WTC11 (cell line): ENCODE results near the gene ZBTB20. TPM values are rescaled to one million over a fixed set of nuclear protein-coding genes. Genes with fewer than 3 reads are reported as not detected.

Experiments used
- ATAC-seq: fragments of 200-7000 bp; cut with Tn5 transposase; 2 replicates; pipeline ENCODE4 v1.10.0; 2021; ENCODE audit warnings: mild to moderate bottlenecking, moderate library complexity
- CTCF ChIA-PET: fragments of 300-600 bp; sonication (Branson Sonifier 250); formaldehyde crosslinking; loops from one replicate; lab custom pipeline; 2021; ENCODE audit warnings: antibody characterized with exemption; lab: Charles Lee
- POLR2A ChIA-PET: fragments of 350-600 bp; sonication (Branson Sonifier 250); formaldehyde crosslinking; loops from one replicate; lab custom pipeline; 2021; ENCODE audit warnings: antibody characterized with exemption; lab: Charles Lee
- DNase-seq: peaks from one replicate; pipeline ENCODE4 v3.0.0; 2021; ENCODE audit warnings: low spot score
- H3K27ac Mint-ChIP-seq: 2 replicates; pipeline ENCODE4 v1.8.0; 2021; ENCODE audit warnings: mixed read lengths
- H3K27me3 Mint-ChIP-seq: 2 replicates; pipeline ENCODE4 v1.8.0; 2021; ENCODE audit warnings: low read depth, mild to moderate bottlenecking, moderate library complexity, mixed read lengths
- H3K36me3 Mint-ChIP-seq: 2 replicates; pipeline ENCODE4 v1.8.0; 2021; ENCODE audit warnings: mixed read lengths
- H3K4me1 Mint-ChIP-seq: 2 replicates; pipeline ENCODE4 v1.8.0; 2022; ENCODE audit warnings: mixed read lengths
- H3K4me3 Mint-ChIP-seq: 2 replicates; pipeline ENCODE4 v1.8.0; 2021; ENCODE audit warnings: mild to moderate bottlenecking, moderate library complexity, mixed read lengths
- H3K9me3 Mint-ChIP-seq: 2 replicates; pipeline ENCODE4 v1.8.0; 2021; ENCODE audit warnings: mixed read lengths
- CREM ChIP-seq: sonication (generic); formaldehyde crosslinking; IDR thresholded peaks from 2 replicates; pipeline ENCODE4 v1.8.1; 2022; ENCODE audit warnings: mild to moderate bottlenecking, missing genetic modification reagents, moderate library complexity
- JAZF1 ChIP-seq: fragments of 250-450 bp; sonication (Bioruptor Pico); IDR thresholded peaks from 2 replicates; pipeline ENCODE4 v1.9.0; 2021; ENCODE audit warnings: moderate library complexity, mild to moderate bottlenecking, inconsistent platforms
- JUN ChIP-seq: sonication (generic); formaldehyde crosslinking; IDR thresholded peaks from 2 replicates; pipeline ENCODE4 v1.8.0; 2023; ENCODE audit warnings: mild to moderate bottlenecking, missing genetic modification reagents
- MYBL2 ChIP-seq: sonication (generic); formaldehyde crosslinking; IDR thresholded peaks from 2 replicates; pipeline ENCODE4 v1.8.1; 2023; ENCODE audit warnings: mild to moderate bottlenecking, moderate library complexity, missing genetic modification reagents
- OVOL2 ChIP-seq: fragments of 250-450 bp; sonication (Bioruptor Pico); IDR thresholded peaks from 2 replicates; pipeline ENCODE4 v1.9.0; 2021; ENCODE audit warnings: mild to moderate bottlenecking, borderline replicate concordance
- PRRX2 ChIP-seq: fragments of 250-450 bp; sonication (Bioruptor Pico); IDR thresholded peaks from 2 replicates; pipeline ENCODE4 v1.8.0; 2021; ENCODE audit warnings: mild to moderate bottlenecking
- RORB ChIP-seq: fragments of 250-450 bp; sonication (Bioruptor Pico); IDR thresholded peaks from 2 replicates; pipeline ENCODE4 v1.9.0; 2021; ENCODE audit warnings: mild to moderate bottlenecking
- TCF7 ChIP-seq: sonication (generic); formaldehyde crosslinking; IDR thresholded peaks from 2 replicates; pipeline ENCODE4 v1.8.0; 2022; ENCODE audit warnings: mild to moderate bottlenecking, low read depth, missing genetic modification reagents, moderate library complexity
- TEAD4 ChIP-seq: sonication (generic); formaldehyde crosslinking; IDR thresholded peaks from 2 replicates; pipeline ENCODE4 v1.8.0; 2022; ENCODE audit warnings: mild to moderate bottlenecking, missing genetic modification reagents
- ZBTB21 ChIP-seq: sonication (generic); formaldehyde crosslinking; IDR thresholded peaks from 2 replicates; pipeline ENCODE4 v1.8.1; 2023; ENCODE audit warnings: mild to moderate bottlenecking, missing genetic modification reagents, borderline replicate concordance
- ZNF219 ChIP-seq: sonication (generic); formaldehyde crosslinking; IDR thresholded peaks from 2 replicates; pipeline ENCODE4 v1.8.0; 2023; ENCODE audit warnings: missing genetic modification reagents, mild to moderate bottlenecking, borderline replicate concordance
- ZNF232 ChIP-seq: sonication (generic); formaldehyde crosslinking; IDR thresholded peaks from 2 replicates; pipeline ENCODE4 v1.8.0; 2022; ENCODE audit warnings: mild to moderate bottlenecking, missing genetic modification reagents
- ZNF263 ChIP-seq: sonication (generic); formaldehyde crosslinking; IDR thresholded peaks from 2 replicates; pipeline ENCODE4 v1.8.1; 2022; ENCODE audit warnings: low read depth, mild to moderate bottlenecking, moderate library complexity, missing genetic modification reagents
- ZNF396 ChIP-seq: fragments of 250-450 bp; sonication (Bioruptor Pico); IDR thresholded peaks from 2 replicates; pipeline ENCODE4 v1.8.0; 2021; ENCODE audit warnings: mild to moderate bottlenecking, moderate library complexity, borderline replicate concordance
- total RNA-seq: library from RNA; stranded (reverse); gene quantifications from 3 replicates; pipeline ENCODE4 v1.2.3, GENCODE V29; 2021
- TF ChIP-seq, protein P1 (sequence below): fragments of 250-450 bp; sonication (Bioruptor Pico); IDR thresholded peaks from 2 replicates; pipeline ENCODE4 v1.9.0; 2021; ENCODE audit warnings: moderate library complexity, mild to moderate bottlenecking, inconsistent platforms, borderline replicate concordance
- TF ChIP-seq, protein P2 (sequence below): sonication (generic); formaldehyde crosslinking; conservative IDR thresholded peaks from 2 replicates; pipeline ENCODE4 v1.8.1; 2022; ENCODE audit warnings: mild to moderate bottlenecking, missing genetic modification reagents
- TF ChIP-seq, protein P3 (sequence below): sonication (generic); formaldehyde crosslinking; IDR thresholded peaks from 2 replicates; pipeline ENCODE4 v1.8.1; 2022; ENCODE audit warnings: mild to moderate bottlenecking, missing genetic modification reagents, moderate library complexity, borderline replicate concordance
- TF ChIP-seq, protein P4 (sequence below): sonication (generic); formaldehyde crosslinking; IDR thresholded peaks from 2 replicates; pipeline ENCODE4 v1.8.0; 2023; ENCODE audit warnings: missing genetic modification reagents, mild to moderate bottlenecking, borderline replicate concordance
- TF ChIP-seq, protein P5 (sequence below): sonication (generic); formaldehyde crosslinking; IDR thresholded peaks from 2 replicates; pipeline ENCODE4 v1.8.1; 2023; ENCODE audit warnings: mild to moderate bottlenecking, missing genetic modification reagents
- TF ChIP-seq, protein P6 (sequence below): sonication (generic); formaldehyde crosslinking; IDR thresholded peaks from 2 replicates; pipeline ENCODE4 v1.8.0; 2023; ENCODE audit warnings: missing genetic modification reagents

ZBTB20 gene
- total RNA-seq, 1 experiment from 2014 or later, result 1.5 TPM

DNA sequence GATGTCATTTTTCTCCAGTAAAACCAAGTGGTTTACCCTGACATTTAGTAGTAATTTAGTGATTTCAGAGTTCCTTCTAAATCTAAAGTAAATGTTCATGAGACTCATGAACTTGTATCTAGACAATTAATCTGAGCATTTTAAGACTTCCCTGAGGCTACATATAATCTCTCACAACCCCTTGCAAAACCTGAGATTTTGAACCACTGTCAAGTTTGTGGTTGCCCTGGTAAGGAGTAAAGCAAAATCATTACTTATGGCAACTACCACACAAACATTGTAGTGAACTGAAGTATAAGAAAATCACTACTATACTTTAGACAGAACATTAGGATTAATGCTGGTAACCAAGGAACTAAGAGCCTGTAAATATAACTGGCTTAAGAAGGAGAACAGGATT lies 483.1 kb downstream of the ZBTB20 start:
- H3K36me3 Mint-ChIP-seq, result peaks cover 6% of the 10 kb centered on the region; the same call in 1 of the 2 replicates
- CTCF ChIA-PET, result no interaction called here
- peaks cover 15% of the 10 kb centered on the region for H3K4me1 Mint-ChIP-seq
- peaks cover 8% of the 10 kb centered on the region for H3K9me3 Mint-ChIP-seq
- TF ChIP-seq, protein P1, sequence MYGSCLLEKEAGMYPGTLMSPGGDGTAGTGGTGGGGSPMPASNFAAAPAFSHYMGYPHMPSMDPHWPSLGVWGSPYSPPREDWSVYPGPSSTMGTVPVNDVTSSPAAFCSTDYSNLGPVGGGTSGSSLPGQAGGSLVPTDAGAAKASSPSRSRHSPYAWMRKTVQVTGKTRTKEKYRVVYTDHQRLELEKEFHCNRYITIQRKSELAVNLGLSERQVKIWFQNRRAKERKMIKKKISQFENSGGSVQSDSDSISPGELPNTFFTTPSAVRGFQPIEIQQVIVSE (CRISPR knock-in tag), result no peak
- TF ChIP-seq, protein P2, sequence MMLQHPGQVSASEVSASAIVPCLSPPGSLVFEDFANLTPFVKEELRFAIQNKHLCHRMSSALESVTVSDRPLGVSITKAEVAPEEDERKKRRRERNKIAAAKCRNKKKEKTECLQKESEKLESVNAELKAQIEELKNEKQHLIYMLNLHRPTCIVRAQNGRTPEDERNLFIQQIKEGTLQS (CRISPR knock-in tag), result no peak
- TF ChIP-seq CREM, result no peak
- TF ChIP-seq, protein P3, sequence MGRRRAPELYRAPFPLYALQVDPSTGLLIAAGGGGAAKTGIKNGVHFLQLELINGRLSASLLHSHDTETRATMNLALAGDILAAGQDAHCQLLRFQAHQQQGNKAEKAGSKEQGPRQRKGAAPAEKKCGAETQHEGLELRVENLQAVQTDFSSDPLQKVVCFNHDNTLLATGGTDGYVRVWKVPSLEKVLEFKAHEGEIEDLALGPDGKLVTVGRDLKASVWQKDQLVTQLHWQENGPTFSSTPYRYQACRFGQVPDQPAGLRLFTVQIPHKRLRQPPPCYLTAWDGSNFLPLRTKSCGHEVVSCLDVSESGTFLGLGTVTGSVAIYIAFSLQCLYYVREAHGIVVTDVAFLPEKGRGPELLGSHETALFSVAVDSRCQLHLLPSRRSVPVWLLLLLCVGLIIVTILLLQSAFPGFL (CRISPR knock-in tag), result no peak
- TF ChIP-seq ZNF232 (CRISPR knock-in tag), result no peak
- TF ChIP-seq MYBL2 (CRISPR knock-in tag), result no peak
- TF ChIP-seq TEAD4, result no peak
- no peak for TF ChIP-seq ZBTB21
- TF ChIP-seq, protein P4, sequence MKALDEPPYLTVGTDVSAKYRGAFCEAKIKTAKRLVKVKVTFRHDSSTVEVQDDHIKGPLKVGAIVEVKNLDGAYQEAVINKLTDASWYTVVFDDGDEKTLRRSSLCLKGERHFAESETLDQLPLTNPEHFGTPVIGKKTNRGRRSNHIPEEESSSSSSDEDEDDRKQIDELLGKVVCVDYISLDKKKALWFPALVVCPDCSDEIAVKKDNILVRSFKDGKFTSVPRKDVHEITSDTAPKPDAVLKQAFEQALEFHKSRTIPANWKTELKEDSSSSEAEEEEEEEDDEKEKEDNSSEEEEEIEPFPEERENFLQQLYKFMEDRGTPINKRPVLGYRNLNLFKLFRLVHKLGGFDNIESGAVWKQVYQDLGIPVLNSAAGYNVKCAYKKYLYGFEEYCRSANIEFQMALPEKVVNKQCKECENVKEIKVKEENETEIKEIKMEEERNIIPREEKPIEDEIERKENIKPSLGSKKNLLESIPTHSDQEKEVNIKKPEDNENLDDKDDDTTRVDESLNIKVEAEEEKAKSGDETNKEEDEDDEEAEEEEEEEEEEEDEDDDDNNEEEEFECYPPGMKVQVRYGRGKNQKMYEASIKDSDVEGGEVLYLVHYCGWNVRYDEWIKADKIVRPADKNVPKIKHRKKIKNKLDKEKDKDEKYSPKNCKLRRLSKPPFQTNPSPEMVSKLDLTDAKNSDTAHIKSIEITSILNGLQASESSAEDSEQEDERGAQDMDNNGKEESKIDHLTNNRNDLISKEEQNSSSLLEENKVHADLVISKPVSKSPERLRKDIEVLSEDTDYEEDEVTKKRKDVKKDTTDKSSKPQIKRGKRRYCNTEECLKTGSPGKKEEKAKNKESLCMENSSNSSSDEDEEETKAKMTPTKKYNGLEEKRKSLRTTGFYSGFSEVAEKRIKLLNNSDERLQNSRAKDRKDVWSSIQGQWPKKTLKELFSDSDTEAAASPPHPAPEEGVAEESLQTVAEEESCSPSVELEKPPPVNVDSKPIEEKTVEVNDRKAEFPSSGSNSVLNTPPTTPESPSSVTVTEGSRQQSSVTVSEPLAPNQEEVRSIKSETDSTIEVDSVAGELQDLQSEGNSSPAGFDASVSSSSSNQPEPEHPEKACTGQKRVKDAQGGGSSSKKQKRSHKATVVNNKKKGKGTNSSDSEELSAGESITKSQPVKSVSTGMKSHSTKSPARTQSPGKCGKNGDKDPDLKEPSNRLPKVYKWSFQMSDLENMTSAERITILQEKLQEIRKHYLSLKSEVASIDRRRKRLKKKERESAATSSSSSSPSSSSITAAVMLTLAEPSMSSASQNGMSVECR (CRISPR knock-in tag), result no peak
- TF ChIP-seq ZNF396 (CRISPR knock-in tag), result no peak
- TF ChIP-seq OVOL2 (CRISPR knock-in tag), result no peak
- TF ChIP-seq ZNF263 (CRISPR knock-in tag), result no peak
- TF ChIP-seq PRRX2 (CRISPR knock-in tag), result no peak
- TF ChIP-seq, protein P5, sequence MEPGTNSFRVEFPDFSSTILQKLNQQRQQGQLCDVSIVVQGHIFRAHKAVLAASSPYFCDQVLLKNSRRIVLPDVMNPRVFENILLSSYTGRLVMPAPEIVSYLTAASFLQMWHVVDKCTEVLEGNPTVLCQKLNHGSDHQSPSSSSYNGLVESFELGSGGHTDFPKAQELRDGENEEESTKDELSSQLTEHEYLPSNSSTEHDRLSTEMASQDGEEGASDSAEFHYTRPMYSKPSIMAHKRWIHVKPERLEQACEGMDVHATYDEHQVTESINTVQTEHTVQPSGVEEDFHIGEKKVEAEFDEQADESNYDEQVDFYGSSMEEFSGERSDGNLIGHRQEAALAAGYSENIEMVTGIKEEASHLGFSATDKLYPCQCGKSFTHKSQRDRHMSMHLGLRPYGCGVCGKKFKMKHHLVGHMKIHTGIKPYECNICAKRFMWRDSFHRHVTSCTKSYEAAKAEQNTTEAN (CRISPR knock-in tag), result no peak
- TF ChIP-seq, all 79 proteins: peak for 0
- Mint-ChIP-seq H3K27me3 (no peaks in the 10 kb centered on the region), H3K4me3 (no peak overlapping the region), H3K27ac (no peak overlapping the region)
- ATAC-seq (no peak), DNase-seq (no peak)
- POLR2A ChIA-PET, result no interaction called here

DNA sequence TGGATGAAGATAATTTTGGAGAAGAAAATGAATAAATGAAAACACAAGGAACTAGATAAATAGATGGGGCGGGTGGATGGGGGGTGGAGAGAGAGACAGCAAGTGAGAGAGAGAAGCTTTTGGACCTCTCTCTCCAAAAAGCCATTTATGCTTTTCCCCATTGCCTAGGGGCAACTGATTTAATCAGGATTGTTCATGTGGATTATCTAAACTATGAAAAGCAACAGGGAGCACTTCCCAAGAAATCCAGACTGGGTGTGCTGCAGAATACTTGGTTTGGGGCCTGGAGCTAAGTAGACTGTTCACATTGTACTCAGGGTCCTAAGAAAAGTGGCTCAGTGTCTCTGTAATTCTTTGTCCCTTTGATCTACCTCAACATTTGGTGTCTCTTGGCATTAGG lies 486.3 kb downstream of the ZBTB20 start:
- H3K36me3 Mint-ChIP-seq, result peaks cover 6% of the 10 kb centered on the region; the same call in 1 of the 2 replicates
- H3K4me3 Mint-ChIP-seq, result no peak overlapping the region
- ATAC-seq (no peak), DNase-seq (no peak)
- peaks cover 9% of the 10 kb centered on the region for H3K4me1 Mint-ChIP-seq
- ChIA-PET POLR2A (no interaction called here), CTCF (no interaction called here)
- H3K27me3 Mint-ChIP-seq, result no peaks in the 10 kb centered on the region
- H3K9me3 Mint-ChIP-seq, result peaks cover 8% of the 10 kb centered on the region
- no peak overlapping the region for H3K27ac Mint-ChIP-seq
- TF ChIP-seq, protein P6, sequence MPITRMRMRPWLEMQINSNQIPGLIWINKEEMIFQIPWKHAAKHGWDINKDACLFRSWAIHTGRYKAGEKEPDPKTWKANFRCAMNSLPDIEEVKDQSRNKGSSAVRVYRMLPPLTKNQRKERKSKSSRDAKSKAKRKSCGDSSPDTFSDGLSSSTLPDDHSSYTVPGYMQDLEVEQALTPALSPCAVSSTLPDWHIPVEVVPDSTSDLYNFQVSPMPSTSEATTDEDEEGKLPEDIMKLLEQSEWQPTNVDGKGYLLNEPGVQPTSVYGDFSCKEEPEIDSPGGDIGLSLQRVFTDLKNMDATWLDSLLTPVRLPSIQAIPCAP, result no peak
- TF ChIP-seq ZBTB21 (no peak), ZNF219 (no peak), RORB (no peak), TCF7 (CRISPR knock-in tag) (no peak), OVOL2 (CRISPR knock-in tag) (no peak), JAZF1 (CRISPR knock-in tag) (no peak), JUN (CRISPR knock-in tag) (no peak)
- TF ChIP-seq, protein P4 (CRISPR knock-in tag), result no peak
- TF ChIP-seq, protein P5 (CRISPR knock-in tag), result no peak
